HEK293T (cell line): ENCODE measurements around the gene PPA1.
"Not testable (repeated sequence)": the region's sequence is repeated elsewhere in the genome, so short reads cannot be mapped to it uniquely, and the experiment has no call there.

Experiments
- CTCF ChIA-PET: fragments of 350-600 bp; formaldehyde crosslinking; extraction: SDS; loops from one replicate; lab custom pipeline; 2021; ENCODE audit warnings: antibody characterized with exemption, inconsistent platforms; lab: Yijun Ruan, JAX
- POLR2A ChIA-PET: fragments of 350-600 bp; formaldehyde crosslinking; extraction: SDS; loops from one replicate; lab custom pipeline; 2020; ENCODE audit warnings: antibody characterized with exemption, inconsistent platforms; lab: Yijun Ruan, JAX
- DNase-seq: peaks from one replicate; pipeline ENCODE4 v3.0.0; 2012; ENCODE audit warnings: mixed read lengths; ENCODE audit errors: extremely low spot score
- ARNT ChIP-seq: fragments of 450-650 bp; IDR thresholded peaks from 2 replicates; pipeline ENCODE4 v1.6.1; 2017; ENCODE audit warnings: mild to moderate bottlenecking
- BHLHE40 ChIP-seq: fragments of 450-650 bp; IDR thresholded peaks from 2 replicates; pipeline ENCODE4 v1.6.1; 2016; ENCODE audit warnings: mild to moderate bottlenecking, moderate library complexity, borderline replicate concordance
- CTBP1 ChIP-seq: fragments of 450-650 bp; IDR thresholded peaks from 2 replicates; pipeline ENCODE4 v1.6.1; 2016; ENCODE audit warnings: borderline replicate concordance
- ELF4 ChIP-seq: fragments of 450-650 bp; IDR thresholded peaks from 2 replicates; pipeline ENCODE4 v1.6.1; 2017; ENCODE audit warnings: antibody characterized with exemption
- FOXA1 ChIP-seq: fragments of 450-650 bp; IDR thresholded peaks from 2 replicates; pipeline ENCODE4 v1.6.1; 2016; ENCODE audit warnings: mild to moderate bottlenecking
- FOXK2 ChIP-seq: fragments of 450-650 bp; IDR thresholded peaks from 2 replicates; pipeline ENCODE4 v1.6.1; 2016; ENCODE audit warnings: mild to moderate bottlenecking
- FOXM1 ChIP-seq: fragments of 450-650 bp; IDR thresholded peaks from 2 replicates; pipeline ENCODE4 v1.6.1; 2017; ENCODE audit warnings: mild to moderate bottlenecking, borderline replicate concordance
- HDGF ChIP-seq: fragments of 450-650 bp; IDR thresholded peaks from 2 replicates; pipeline ENCODE4 v1.6.1; 2017; ENCODE audit warnings: antibody characterized with exemption, borderline replicate concordance
- L3MBTL2 ChIP-seq: fragments of 450-650 bp; conservative IDR thresholded peaks from 2 replicates; pipeline ENCODE4 v1.6.1; 2016; ENCODE audit warnings: mild to moderate bottlenecking
- LEF1 ChIP-seq: fragments of 450-650 bp; IDR thresholded peaks from 2 replicates; pipeline ENCODE4 v1.6.1; 2017; ENCODE audit warnings: mild to moderate bottlenecking, borderline replicate concordance
- NFRKB ChIP-seq: fragments of 450-650 bp; IDR thresholded peaks from 2 replicates; pipeline ENCODE4 v1.6.1; 2016; ENCODE audit warnings: mild to moderate bottlenecking, moderate library complexity
- PKNOX1 ChIP-seq: fragments of 450-650 bp; IDR thresholded peaks from 2 replicates; pipeline ENCODE4 v1.6.1; 2016
- SP1 ChIP-seq: fragments of 450-650 bp; IDR thresholded peaks from 2 replicates; pipeline ENCODE4 v1.6.1; 2017
- SUZ12 ChIP-seq: fragments of 450-650 bp; IDR thresholded peaks from 2 replicates; pipeline ENCODE4 v1.6.1; 2016; ENCODE audit warnings: mild to moderate bottlenecking
- TARDBP ChIP-seq: fragments of 450-650 bp; IDR thresholded peaks from 2 replicates; pipeline ENCODE4 v1.6.1; 2016
- ZNF384 ChIP-seq: fragments of 450-650 bp; IDR thresholded peaks from 2 replicates; pipeline ENCODE4 v1.6.1; 2016

The PPA1 gene

GRCh38 chr10:70162892-70163201 lies 70.4 kb downstream of the PPA1 start:
- no peak for DNase-seq
- CTCF ChIA-PET = no interaction called here
- POLR2A ChIA-PET = interaction anchor here (1.2 kb wide), 1 partner anchor 16 kb away, joined by 9 read pairs; the partner anchor contains the start of gene TYSND1
- TF ChIP-seq BHLHE40 = no peak
- TF ChIP-seq HDGF = no peak
- no peak for TF ChIP-seq L3MBTL2
- no peak for TF ChIP-seq SUZ12
- TF ChIP-seq FOXM1 = no peak
- TF ChIP-seq PKNOX1 = no peak
- TF ChIP-seq ZNF384 = no peak
- TF ChIP-seq CTBP1 = no peak

GRCh38 chr10:70162151-70162891 lies 70.9 kb downstream of the PPA1 start:
- no peak for DNase-seq
- CTCF ChIA-PET = no interaction called here

GRCh38 chr10:70160798-70161197 lies 72.4 kb downstream of the PPA1 start:
- TF ChIP-seq HDGF = no peak
- TF ChIP-seq FOXM1 = no peak
- no peak for TF ChIP-seq FOXA1
- TF ChIP-seq LEF1 = no peak
- TF ChIP-seq TARDBP = no peak
- no peak for TF ChIP-seq NFRKB
- TF ChIP-seq ARNT = no peak
- no peak for TF ChIP-seq PKNOX1
- TF ChIP-seq SP1 = no peak
- no peak for TF ChIP-seq FOXK2
- no peak for TF ChIP-seq ZNF384
- TF ChIP-seq ELF4 = no peak
- no peak for TF ChIP-seq CTBP1
- ChIA-PET POLR2A (interaction anchor here (0.9 to 2.1 kb wide), 3 partner anchors 10 to 15 kb away, joined by 4 to 7 read pairs (median 7); partner anchors contain the start of genes SAR1A and TYSND1), CTCF (interaction anchor here (1.2 kb wide), 1 partner anchor 14 kb away, joined by 4 read pairs; the partner anchor contains the start of gene TYSND1)
- no peak for DNase-seq

More at GRCh38 chr10:70162151-70162891, 70.9 kb downstream of the PPA1 start:
- TF ChIP-seq SP1 (no peak), CTBP1 (no peak), ZNF384 (no peak), BHLHE40 (no peak), FOXA1 (no peak), LEF1 (no peak), PKNOX1 (no peak)
- POLR2A ChIA-PET = interaction anchor here (1.2 to 2.1 kb wide), 3 partner anchors 9 to 17 kb away, joined by 4 to 9 read pairs (median 7); partner anchors contain the start of genes SAR1A and TYSND1

- not testable (repeated sequence) for DNase-seq
- POLR2A ChIA-PET = interaction anchor here (1.2 to 4.3 kb wide), 2 partner anchors 11 to 13 kb away, joined by 3 to 16 read pairs; partner anchors contain the start of genes SAR1A and TYSND1
These were observed 73.9 kb downstream of the PPA1 start for GRCh38 chr10:70159366-70159765.

GRCh38 chr10:70158113-70158512 lies 75.1 kb downstream of the PPA1 start:
- ChIA-PET CTCF (no interaction called here), POLR2A (interaction anchor here (4.3 kb wide), 1 partner anchor 13 kb away, joined by 16 read pairs; the partner anchor contains the start of gene SAR1A)
- TF ChIP-seq ARNT (no peak), BHLHE40 (no peak), FOXK2 (no peak), PKNOX1 (no peak)
- DNase-seq = no peak

More at GRCh38 chr10:70159366-70159765, 73.9 kb downstream of the PPA1 start:
- CTCF ChIA-PET = interaction anchor here (1.1 kb wide), 1 partner anchor 12 kb away, joined by 3 read pairs; the partner anchor contains the start of gene TYSND1

GRCh38 chr10:70155255-70155838 lies 77.9 kb downstream of the PPA1 start:
- CTCF ChIA-PET = interaction anchor here (0.6 to 1.2 kb wide), 2 partner anchors 9 to 572 kb away, joined by 3 to 5 read pairs; partner anchors contain the start of gene TYSND1
- POLR2A ChIA-PET = interaction anchor here (2.4 to 4.3 kb wide), 2 partner anchors 9 to 15 kb away, joined by 13 to 16 read pairs; partner anchors contain the start of genes SAR1A and TYSND1
- no peak for TF ChIP-seq FOXK2
- TF ChIP-seq PKNOX1 = no peak
- no peak for TF ChIP-seq HDGF
- TF ChIP-seq LEF1 = no peak
- TF ChIP-seq ARNT = no peak
- TF ChIP-seq FOXA1 = no peak
- no peak for TF ChIP-seq ZNF384
- TF ChIP-seq CTBP1 = no peak
- no peak for TF ChIP-seq TARDBP
- no peak for TF ChIP-seq BHLHE40
- TF ChIP-seq L3MBTL2 = no peak
- no peak for DNase-seq
